Left lobe of liver (tissue), 2 donors: ENCODE data around the gene JMJD4. TPM values are rescaled to one million over a fixed set of nuclear protein-coding genes. Genes with fewer than 3 reads are reported as not detected.
"Not testable (repeated sequence)": the region's sequence is repeated elsewhere in the genome, so short reads cannot be mapped to it uniquely, and the experiment has no call there.

Experiments used
- ATAC-seq: fragments of 200-7000 bp; cut with Tn5 transposase; one replicate; pipeline ENCODE4 v1.9.1; 2020; ENCODE audit warnings: mild to moderate bottlenecking, moderate library complexity
- DNase-seq: peaks from one replicate; pipeline ENCODE4 v3.0.0-alpha.2; 2020; ENCODE audit warnings: low spot score
- total RNA-seq: library from RNA; stranded (reverse); gene quantifications from one replicate; pipeline ENCODE4 v1.2.1, GENCODE V29; 2021
- donor health status: DM: no; HTN: no; CAD: no; lungs with moderate emphysema.
- donor health status: DM: no; HTN: yes; CAD: no.

JMJD4 gene
- total RNA-seq, 1 donor from 2014 or later = 10.3 TPM

- no peak for DNase-seq
- ATAC-seq = no peak
Measured at GRCh38 chr1:227707846-227708245, 27.3 kb downstream of the JMJD4 start.

DNA sequence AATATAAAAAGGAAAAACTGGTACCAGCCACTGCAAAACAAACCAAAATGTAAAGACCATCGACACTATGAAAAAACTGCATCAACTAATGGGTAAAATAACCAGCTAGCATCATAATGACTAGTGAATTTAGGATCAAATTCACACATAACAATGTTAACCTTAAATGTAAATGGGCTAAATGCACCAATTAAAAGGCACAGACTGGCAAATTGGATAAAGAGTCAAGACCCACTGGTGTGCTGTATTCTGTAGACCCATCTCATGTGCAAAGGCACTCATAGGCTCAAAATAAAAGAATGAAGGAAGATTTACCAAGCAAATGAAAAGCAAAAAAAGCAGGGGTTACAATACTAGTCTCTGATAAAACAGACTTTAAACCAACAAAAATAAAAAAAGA lies 33.5 kb downstream of the JMJD4 start:
- DNase-seq, ATAC-seq: not testable (repeated sequence)

DNA sequence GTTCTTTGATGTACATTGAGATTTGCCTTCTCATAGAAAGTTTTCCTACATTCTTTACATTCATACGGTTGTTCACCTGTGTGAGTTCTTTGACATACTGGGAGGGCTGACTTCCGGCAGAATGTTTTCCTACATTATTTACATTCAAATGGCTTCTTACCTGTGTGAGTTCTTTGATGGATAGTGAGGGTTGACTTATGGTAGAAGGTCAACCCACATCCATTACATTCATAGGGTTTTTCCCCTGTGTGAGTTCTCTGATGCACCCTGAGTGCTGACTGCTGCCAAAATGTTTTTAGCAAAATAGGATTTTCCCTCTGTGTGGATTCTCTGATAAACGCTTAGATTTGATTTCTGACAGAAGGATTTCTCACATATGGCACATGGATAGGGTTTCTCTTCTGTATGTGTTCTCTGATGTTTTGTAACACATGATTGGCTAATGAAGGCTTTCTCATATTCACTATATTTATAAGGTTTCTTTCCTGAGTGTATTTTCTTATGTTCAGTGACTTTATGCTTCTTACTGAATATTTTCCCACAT lies 37.7 kb downstream of the JMJD4 start:
- DNase-seq = no peak
- ATAC-seq = no peak

- ATAC-seq (no peak), DNase-seq (no peak)
Measured at GRCh38 chr1:227685807-227686206, 49.3 kb downstream of the JMJD4 start.

Other genes with a start within 250 kb of the JMJD4 start
- 2.5 TPM for gene ZNF678, start 171.7 kb downstream of the JMJD4 start, total RNA-seq
- 35.8 TPM for gene SNAP47, start 133 bp upstream of the JMJD4 start, total RNA-seq
- not detected for gene PRSS38, start 80.4 kb upstream of the JMJD4 start, total RNA-seq
- 0.05 TPM for gene WNT9A, start 212.6 kb upstream of the JMJD4 start, total RNA-seq